ENCODE results near the gene MIB2.
"Not testable (repeated sequence)": the region's sequence is repeated elsewhere in the genome, so short reads cannot be mapped to it uniquely, and the experiment has no call there.

DNA sequence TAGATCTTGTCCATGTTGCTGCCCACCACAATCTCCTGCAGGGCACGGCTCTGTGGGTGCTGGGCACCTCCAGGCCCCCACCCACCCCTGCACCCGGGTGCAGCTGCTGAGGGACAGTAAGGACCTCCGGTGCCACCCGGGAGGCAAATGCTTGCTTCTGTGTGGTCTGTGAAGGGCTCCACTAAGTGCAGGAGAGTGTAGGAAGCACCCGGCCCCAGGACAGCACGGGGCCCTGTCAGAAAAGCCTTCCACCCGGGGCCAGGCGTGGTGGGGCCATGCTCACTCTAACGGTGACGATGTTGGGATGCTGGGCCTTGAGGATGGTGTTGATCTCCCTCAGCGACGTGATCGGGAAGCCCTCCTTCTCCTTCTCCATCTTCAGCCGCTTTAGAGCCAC lies 22.2 kb downstream of the MIB2 start:
- TF ChIP-seq, protein P1, sequence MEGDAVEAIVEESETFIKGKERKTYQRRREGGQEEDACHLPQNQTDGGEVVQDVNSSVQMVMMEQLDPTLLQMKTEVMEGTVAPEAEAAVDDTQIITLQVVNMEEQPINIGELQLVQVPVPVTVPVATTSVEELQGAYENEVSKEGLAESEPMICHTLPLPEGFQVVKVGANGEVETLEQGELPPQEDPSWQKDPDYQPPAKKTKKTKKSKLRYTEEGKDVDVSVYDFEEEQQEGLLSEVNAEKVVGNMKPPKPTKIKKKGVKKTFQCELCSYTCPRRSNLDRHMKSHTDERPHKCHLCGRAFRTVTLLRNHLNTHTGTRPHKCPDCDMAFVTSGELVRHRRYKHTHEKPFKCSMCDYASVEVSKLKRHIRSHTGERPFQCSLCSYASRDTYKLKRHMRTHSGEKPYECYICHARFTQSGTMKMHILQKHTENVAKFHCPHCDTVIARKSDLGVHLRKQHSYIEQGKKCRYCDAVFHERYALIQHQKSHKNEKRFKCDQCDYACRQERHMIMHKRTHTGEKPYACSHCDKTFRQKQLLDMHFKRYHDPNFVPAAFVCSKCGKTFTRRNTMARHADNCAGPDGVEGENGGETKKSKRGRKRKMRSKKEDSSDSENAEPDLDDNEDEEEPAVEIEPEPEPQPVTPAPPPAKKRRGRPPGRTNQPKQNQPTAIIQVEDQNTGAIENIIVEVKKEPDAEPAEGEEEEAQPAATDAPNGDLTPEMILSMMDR (IDR thresholded peaks at IDR 0.05; ENCODE audit: low read depth, low read length), result not testable (repeated sequence)
- TF ChIP-seq POLR2A (IDR thresholded peaks at IDR 0.05; ENCODE audit: extremely low read depth, insufficient read length); MYC (IDR thresholded peaks at IDR 0.05; ENCODE audit: low read depth, low read length): not testable (repeated sequence)
- TF ChIP-seq, protein P2, sequence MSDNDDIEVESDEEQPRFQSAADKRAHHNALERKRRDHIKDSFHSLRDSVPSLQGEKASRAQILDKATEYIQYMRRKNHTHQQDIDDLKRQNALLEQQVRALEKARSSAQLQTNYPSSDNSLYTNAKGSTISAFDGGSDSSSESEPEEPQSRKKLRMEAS (IDR thresholded peaks at IDR 0.05; ENCODE audit: low read depth, low read length), result not testable (repeated sequence)

All from NB4 (cell line).